ENCODE data around the gene GPR37. TPM values are rescaled to one million over a fixed set of nuclear protein-coding genes. Genes with fewer than 3 reads are reported as not detected.

GPR37 gene
- total and polyA plus RNA-seq, 10 of the 15 experiments (the other 5 are each of a cell fraction or from before 2014, with no cell fraction given): 0.02 TPM; not detected in 9

- ChIA-PET RAD21 (ENCODE audit: unreplicated experiment) (no interaction called here), SMC1A (ENCODE audit: uncharacterized antibody, unreplicated experiment) (no interaction called here), POLR2A (no interaction called here), CTCF (interaction anchor here (1.1 kb wide), 1 partner anchor 9 kb away, joined by 3 read pairs; no protein-coding TSS in a partner anchor)
- no peaks in the 10 kb centered on the region for H3K4me1 ChIP-seq (ENCODE audit: control insufficient read depth, insufficient read depth, low read length)
- no peaks in the 10 kb centered on the region for H3K36me3 ChIP-seq (ENCODE audit: control insufficient read depth in 2 of 2, insufficient read depth in 2 of 2, low read length in 1 of 2)
- in situ Hi-C loops (cut with MboI): no loop called here
- H3K4me2 ChIP-seq (ENCODE audit: control insufficient read depth, insufficient read depth): no peak overlapping the region
- H3K79me2 ChIP-seq (ENCODE audit: control insufficient read depth, insufficient read depth, low read length): no peaks in the 10 kb centered on the region
- no peak overlapping the region for H3K9ac ChIP-seq (ENCODE audit: control insufficient read depth, insufficient read depth, low read length)
- no peaks in the 10 kb centered on the region for H3K27me3 ChIP-seq (replicated peaks in 1 of 2; ENCODE audit: control insufficient read depth in 2 of 2, insufficient read depth in 2 of 2, low read length in 1 of 2)
- no peak overlapping the region for H2AFZ ChIP-seq (ENCODE audit: control insufficient read depth, low read depth, low read length)
- H4K20me1 ChIP-seq (ENCODE audit: control insufficient read depth, insufficient read depth): no peaks in the 10 kb centered on the region
- no TSS peak for BruUV-seq (replicated peaks)
- TF ChIP-seq CEBPZ (IDR thresholded peaks at IDR 0.05; ENCODE audit: low read depth, low read length) (no peak), MLLT1 (IDR thresholded peaks at IDR 0.05) (no peak), EZH2 (IDR thresholded peaks at IDR 0.05; ENCODE audit: borderline replicate concordance, control insufficient read depth, low read depth, low read length) (no peak), WRNIP1 (IDR thresholded peaks at IDR 0.05; ENCODE audit: borderline replicate concordance, low read depth, low read length) (no peak), FOS (IDR thresholded peaks at IDR 0.05; ENCODE audit: borderline replicate concordance, extremely low read depth, insufficient read length) (no peak), EGR1 (IDR thresholded peaks at IDR 0.05; ENCODE audit: borderline replicate concordance in 1 of 2, low read depth in 2 of 2, low read length in 2 of 2) (no peak), BCLAF1 (IDR thresholded peaks at IDR 0.05) (no peak), SPI1 (IDR thresholded peaks at IDR 0.05; ENCODE audit: borderline replicate concordance, insufficient read depth, low read depth, low read length) (no peak), ZBTB4 (CRISPR knock-in tag; IDR thresholded peaks at IDR 0.05) (no peak), TCF12 (IDR thresholded peaks at IDR 0.05; ENCODE audit: low read depth, low read length) (no peak), FOXM1 (IDR thresholded peaks at IDR 0.05; ENCODE audit: low read depth, low read length) (no peak), DPF2 (IDR thresholded peaks at IDR 0.05) (no peak), GABPA (IDR thresholded peaks at IDR 0.05; ENCODE audit: low read depth) (no peak), LARP7 (IDR thresholded peaks at IDR 0.05) (no peak)
- no peak overlapping the region for H3K4me3 ChIP-seq
- H3K27ac ChIP-seq (ENCODE audit: control insufficient read depth, insufficient read depth): no peak overlapping the region
- DNase-seq (ENCODE audit: low read depth, low spot score) (no peak), FAIRE-seq (no peak), ATAC-seq (no peak)
- no peaks in the 10 kb centered on the region for H3K9me3 ChIP-seq (replicated peaks; ENCODE audit: control insufficient read depth, insufficient read depth, low read length)
- 0% methylated on average over 2 of the region's 2 CpGs for WGBS (ENCODE audit: insufficient coverage, insufficient replicate concordance, low lambda C conversion rate, missing lambda C conversion rate)
- intact Hi-C loops (cut with micrococcal nuclease; ENCODE audit: unreplicated experiment): no loop called here
These were observed 10.6 kb upstream of the GPR37 start for GRCh38 chr7:124776153-124776552.

Measured in GM12878 (cell line).